RWPE1 (cell line): ENCODE results near the gene SDHC.
A peak's percentile ranks its signal among the peaks of the same experiment; 100 is the strongest.
"Not testable (repeated sequence)": the region's sequence is repeated elsewhere in the genome, so short reads cannot be mapped to it uniquely, and the experiment has no call there.

Experiments used
- CTCF ChIA-PET: fragments of 350-600 bp; sonication (Branson Sonifier 250); formaldehyde crosslinking; extraction: SDS; loops from one replicate; lab custom pipeline; 2021; lab: Yijun Ruan, JAX
- POLR2A ChIA-PET: fragments of 400-600 bp; formaldehyde crosslinking; extraction: SDS; loops from one replicate; lab custom pipeline; 2020; ENCODE audit warnings: antibody characterized with exemption; ENCODE audit not compliant: low non-redundant PET; lab: Yijun Ruan, JAX
- DNase-seq: peaks from one replicate; pipeline ENCODE4 v3.0.0; 2012; ENCODE audit warnings: low spot score
- H3K27ac ChIP-seq: fragments of 450-650 bp; 2 replicates; pipeline ENCODE4 v1.5.1; 2017
- TF ChIP-seq, protein P1 (sequence below): fragments of 450-650 bp; conservative IDR thresholded peaks from 2 replicates; pipeline ENCODE4 v1.5.1; 2017; ENCODE audit warnings: low read depth, mild to moderate bottlenecking

SDHC gene

DNA sequence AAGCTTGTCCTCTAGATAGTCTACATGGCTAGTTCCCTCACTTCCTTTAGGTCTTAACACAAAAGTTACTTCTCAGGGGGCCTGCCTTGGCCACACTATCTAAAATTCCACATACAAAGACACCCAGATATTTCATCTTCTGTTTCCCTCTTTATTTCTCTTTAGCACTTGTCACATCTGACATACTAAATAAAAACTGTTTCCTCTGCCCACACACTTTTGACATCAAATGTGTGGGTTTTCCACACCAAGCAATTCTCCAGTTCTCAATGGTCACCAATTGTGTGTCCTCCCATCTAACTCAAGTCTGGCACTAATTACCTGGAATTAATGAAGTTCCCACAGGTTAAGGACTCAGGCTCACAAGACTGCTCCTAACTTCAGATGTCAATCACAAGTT, 79.0 kb downstream of the SDHC start:
- H3K27ac ChIP-seq, result no peak overlapping the region
- no peak for DNase-seq
- ChIA-PET CTCF (no interaction called here), POLR2A (no interaction called here)
- TF ChIP-seq, protein P1, sequence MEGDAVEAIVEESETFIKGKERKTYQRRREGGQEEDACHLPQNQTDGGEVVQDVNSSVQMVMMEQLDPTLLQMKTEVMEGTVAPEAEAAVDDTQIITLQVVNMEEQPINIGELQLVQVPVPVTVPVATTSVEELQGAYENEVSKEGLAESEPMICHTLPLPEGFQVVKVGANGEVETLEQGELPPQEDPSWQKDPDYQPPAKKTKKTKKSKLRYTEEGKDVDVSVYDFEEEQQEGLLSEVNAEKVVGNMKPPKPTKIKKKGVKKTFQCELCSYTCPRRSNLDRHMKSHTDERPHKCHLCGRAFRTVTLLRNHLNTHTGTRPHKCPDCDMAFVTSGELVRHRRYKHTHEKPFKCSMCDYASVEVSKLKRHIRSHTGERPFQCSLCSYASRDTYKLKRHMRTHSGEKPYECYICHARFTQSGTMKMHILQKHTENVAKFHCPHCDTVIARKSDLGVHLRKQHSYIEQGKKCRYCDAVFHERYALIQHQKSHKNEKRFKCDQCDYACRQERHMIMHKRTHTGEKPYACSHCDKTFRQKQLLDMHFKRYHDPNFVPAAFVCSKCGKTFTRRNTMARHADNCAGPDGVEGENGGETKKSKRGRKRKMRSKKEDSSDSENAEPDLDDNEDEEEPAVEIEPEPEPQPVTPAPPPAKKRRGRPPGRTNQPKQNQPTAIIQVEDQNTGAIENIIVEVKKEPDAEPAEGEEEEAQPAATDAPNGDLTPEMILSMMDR, result no peak

DNA sequence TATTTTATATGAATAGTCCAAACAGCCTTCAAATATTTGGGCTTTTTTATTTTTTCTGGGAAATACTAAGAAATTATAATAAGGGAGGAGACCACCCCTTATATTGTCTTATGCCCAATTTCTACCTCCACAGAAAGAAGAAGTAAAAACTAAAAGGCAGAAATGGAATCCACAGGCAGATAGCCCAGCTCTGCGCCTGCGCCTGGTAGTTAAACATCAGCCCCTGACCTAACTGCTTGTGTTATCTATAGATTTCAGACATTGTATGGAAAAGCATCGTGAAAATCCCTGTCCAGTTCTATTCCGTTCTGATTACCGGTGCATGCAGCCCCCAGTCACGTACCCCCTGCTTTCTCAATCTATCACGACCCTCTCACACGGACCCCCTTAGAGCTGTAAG, 82.9 kb downstream of the SDHC start:
- CTCF ChIA-PET, result interaction anchor here (0.6 kb wide), 1 partner anchor 343 kb away, joined by 3 read pairs; no protein-coding TSS in a partner anchor
- DNase-seq, POLR2A ChIA-PET, H3K27ac ChIP-seq: not testable (repeated sequence)

DNA sequence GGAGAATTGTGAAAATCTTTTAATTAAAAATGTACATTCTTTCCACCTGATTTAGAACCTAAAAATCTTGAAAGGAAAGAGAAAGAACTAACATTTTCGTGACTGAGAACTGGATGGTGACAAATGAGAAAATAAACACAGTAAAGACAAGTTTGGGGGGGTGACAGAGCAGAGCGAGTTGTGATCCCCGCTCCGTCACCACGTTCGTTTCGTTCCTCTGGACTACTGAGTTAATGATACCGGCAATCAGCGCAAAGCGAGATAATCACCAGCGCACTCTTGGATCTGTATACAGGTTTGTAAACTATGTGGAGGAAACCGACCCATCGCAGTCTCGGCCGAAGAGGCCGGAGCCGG, 84.7 kb downstream of the SDHC start:
- DNase-seq, result no peak
- H3K27ac ChIP-seq, result peak overlapping the region; percentile 100
- TF ChIP-seq, protein P1, result no peak
- ChIA-PET POLR2A (no interaction called here), CTCF (no interaction called here)

DNA sequence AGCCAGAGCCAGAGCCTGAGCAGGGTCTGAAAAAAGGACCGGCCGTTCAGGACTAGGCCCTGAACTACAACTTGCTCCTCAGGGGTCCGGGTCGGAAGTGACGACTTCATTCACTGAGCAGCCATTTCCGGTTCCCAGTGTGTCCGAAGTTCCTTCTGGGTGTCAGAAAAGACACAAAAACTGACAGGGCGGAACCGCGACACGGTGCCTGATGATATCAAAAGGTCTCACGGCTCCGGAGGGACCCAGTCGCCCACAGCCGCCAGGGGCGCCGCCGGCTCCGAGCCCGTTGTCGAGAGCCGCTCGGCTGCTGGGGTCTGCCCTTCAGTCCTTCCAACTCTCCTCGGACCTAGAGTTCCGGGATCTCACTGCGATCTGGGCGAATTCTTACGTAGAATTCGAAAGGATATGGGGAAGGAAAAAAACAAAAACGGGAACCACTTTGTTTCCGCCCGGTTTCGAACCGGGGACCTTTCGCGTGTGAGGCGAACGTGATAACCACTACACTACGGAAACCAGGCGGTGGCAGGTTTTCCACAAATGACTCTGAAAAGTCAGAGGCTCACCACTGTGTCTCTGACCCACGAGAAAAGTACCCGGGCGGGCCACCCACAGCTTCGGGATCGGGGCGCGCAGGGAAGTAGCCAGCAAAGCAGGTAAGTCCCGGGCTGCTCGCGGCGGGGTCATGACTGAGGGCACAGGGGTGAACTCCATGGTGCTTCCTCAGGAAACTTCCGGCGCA, 85.2 kb downstream of the SDHC start:
- POLR2A ChIA-PET, result interaction anchor here (0.5 kb wide), 1 partner anchor 9 kb away, joined by 3 read pairs; no protein-coding TSS in a partner anchor
- TF ChIP-seq, protein P1, result peak; percentile 41
- peak overlapping the region; percentile 100 for H3K27ac ChIP-seq
- DNase-seq, result peak; percentile 86
- CTCF ChIA-PET, result interaction anchor here (1.1 kb wide), 2 partner anchors 39 to 41 kb away, joined by 4 to 5 read pairs; no protein-coding TSS in a partner anchor

DNA sequence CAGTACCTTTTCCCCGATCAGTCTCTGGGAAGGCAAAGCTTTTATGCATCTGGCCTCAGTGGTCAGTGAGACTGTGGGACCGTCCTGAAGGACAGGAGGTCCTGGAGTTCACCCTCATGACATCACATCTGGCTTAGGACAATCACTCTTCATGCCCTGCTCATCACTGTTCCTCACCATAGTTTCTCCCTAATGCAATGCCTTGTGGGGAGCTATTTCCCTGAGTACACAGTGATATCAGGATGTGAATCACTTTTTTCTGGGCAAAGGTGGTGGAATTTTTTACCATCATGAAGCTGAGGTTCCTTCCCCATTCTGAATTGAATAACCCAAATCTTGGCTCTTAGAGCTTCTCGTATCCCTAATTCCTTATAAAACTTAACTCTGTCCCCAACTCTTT, 88.3 kb downstream of the SDHC start:
- CTCF ChIA-PET, result interaction anchor here (0.6 kb wide), 1 partner anchor 37 kb away, joined by 3 read pairs; no protein-coding TSS in a partner anchor
- POLR2A ChIA-PET, result no interaction called here
- DNase-seq, result no peak
- no peak overlapping the region for H3K27ac ChIP-seq
- TF ChIP-seq, protein P1, result no peak

DNA sequence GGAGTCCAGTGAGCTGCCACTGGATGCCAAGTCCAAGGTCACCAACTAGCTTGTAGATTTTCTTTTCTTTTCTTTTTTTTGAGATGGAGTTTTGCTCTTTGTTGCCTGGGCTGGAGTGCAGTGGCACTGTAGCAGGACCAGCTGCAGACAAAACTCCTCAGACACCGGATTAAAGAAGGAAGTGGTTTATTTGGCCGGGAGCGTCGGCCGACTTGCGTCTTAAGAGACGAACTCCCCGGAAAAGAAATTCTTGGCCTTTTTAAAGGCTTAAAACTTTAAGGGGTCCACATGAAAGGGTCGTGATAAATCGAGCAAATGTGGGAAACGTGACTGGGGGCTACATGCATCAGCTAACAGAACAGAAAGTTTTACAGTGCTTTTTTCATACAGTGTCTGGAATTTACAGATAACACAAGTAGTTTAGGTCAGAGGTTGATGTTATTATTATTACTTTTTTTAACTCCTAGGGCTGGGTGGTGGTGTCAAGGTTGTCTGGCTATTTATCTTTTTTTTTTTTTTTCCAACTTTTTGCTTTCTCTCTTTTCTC, 89.9 kb downstream of the SDHC start:
- POLR2A ChIA-PET, result no interaction called here
- CTCF ChIA-PET, result no interaction called here
- TF ChIP-seq, protein P1, result no peak
- H3K27ac ChIP-seq, result no peak overlapping the region
- no peak for DNase-seq

DNA sequence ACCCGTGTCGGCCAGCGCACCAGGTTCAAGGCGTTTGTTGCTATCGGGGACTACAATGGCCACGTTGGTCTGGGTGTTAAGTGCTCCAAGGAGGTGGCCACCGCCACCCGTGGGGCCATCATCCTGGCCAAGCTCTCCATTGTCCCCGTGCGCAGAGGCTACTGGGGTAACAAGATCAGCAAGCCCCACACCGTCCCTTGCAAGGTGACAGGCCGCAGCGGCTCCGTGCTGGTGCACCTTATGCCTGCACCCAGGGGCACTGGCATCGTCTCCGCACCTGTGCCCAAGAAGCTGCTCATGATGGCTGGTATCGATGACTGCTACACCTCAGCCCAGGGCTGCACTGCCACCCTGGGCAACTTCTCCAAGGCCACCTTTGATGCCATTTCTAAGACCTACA, 92.4 kb downstream of the SDHC start:
- H3K27ac ChIP-seq, CTCF ChIA-PET, POLR2A ChIA-PET, DNase-seq: not testable (repeated sequence)
